GM19240 (cell line): ENCODE measurements around the gene NUP43.
"Not testable (repeated sequence)": the region's sequence is repeated elsewhere in the genome, so short reads cannot be mapped to it uniquely, and the experiment has no call there.

Source experiments
- DNase-seq: peaks from one replicate; pipeline ENCODE4 v3.0.0; 2011; ENCODE audit warnings: low spot score; ENCODE audit not compliant: insufficient read length

NUP43 gene, protein sequence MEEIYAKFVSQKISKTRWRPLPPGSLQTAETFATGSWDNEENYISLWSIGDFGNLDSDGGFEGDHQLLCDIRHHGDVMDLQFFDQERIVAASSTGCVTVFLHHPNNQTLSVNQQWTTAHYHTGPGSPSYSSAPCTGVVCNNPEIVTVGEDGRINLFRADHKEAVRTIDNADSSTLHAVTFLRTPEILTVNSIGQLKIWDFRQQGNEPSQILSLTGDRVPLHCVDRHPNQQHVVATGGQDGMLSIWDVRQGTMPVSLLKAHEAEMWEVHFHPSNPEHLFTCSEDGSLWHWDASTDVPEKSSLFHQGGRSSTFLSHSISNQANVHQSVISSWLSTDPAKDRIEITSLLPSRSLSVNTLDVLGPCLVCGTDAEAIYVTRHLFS

DNA sequence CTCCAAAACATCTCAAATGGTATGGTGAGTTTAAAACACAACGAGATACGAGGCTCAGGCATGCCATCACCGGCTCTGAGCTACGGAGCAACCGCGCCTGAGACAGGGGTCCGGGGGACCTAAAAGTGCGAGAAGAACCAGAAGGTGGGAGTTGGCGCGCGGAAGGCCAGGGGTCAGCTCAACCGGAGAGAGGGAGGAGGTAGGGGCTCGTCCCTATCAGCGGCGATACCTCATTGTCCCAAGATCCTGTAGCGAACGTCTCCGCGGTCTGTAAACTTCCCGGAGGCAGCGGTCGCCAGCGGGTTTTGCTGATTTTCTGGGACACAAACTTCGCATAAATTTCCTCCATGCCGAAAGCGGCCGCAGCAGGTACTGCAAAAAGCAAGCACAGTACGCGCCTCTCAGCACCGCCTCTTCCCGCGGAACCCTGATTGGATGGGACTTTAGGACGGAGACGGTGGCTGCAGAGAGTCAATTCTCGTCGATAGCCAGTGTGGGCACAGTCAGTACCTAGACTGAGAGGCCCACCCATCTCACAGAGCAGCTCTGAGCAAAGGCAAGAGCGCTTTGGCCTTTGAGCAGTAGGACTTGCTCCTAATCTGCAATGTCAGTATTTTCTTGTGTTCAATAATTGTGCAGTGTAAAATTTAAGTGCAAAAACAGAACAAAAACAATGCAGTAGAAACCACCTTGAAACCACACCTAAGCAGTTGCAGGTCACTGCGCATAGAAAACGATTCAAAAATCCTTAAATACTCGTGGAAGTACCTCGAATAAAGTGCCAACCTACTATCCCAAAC lies at the start of gene NUP43:
Gene NUP43 (minus strand): TSS at position 383 of the 800 bp plus-strand sequence. CDS start 34 bp downstream, at position 349.
- DNase-seq: peak; percentile 75

DNA sequence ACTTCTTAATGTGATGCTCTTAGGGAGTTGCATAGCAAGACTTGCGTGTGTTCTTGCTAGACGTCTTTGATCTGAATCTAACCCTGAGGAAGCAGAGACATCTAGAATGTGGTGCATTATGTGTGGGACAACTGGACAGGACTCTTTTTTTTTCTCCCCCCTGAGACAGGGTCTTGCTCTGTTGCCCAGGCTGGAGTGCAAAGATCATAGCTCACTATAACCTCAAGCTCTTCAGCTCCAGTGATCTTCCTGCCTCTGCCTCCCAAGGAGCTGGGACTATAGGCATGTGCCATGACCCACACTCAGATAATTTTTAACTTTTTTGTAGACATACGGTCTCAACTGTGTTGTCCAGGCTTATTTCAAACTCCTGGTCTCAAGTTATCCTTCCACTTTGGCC lies 37.2 kb upstream of the NUP43 start:
- no peak for DNase-seq

DNA sequence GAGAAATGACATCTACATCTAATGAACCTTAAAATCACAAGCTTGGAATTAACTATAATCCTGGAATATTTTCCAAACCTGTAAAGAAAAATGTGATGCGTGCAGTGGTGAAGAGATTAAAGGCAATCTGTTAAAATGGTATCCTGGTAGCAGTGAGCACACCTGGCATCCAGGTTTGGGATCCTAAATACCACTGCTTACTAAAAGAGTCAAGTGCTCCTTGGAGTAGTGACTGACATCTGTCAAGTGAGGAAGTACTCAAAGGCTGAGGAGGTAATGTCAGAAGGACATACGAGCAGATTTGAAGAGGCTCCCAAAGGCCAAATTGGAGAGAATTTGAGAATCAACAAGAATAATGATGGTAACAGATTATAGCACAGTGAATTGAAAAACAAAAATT lies 36.0 kb upstream of the NUP43 start:
- no peak for DNase-seq

DNA sequence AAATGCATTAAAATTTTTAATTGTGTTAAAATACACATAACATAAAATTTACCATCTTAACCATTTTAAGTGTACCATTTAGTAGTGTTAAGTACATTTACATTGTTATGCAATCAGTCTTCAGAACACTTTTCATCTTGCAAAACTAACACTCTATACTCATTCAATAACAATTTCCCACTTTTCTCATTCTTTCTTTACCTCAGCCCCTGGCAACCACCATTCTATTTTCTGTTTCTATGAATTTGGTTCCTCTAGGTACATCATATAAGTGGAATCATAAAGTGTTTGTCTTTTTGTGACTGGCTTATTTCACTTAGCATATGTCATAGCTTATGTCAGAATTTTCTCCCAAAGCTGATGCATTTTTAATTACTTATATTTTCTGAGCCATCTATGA lies 35.4 kb upstream of the NUP43 start:
- no peak for DNase-seq

DNA sequence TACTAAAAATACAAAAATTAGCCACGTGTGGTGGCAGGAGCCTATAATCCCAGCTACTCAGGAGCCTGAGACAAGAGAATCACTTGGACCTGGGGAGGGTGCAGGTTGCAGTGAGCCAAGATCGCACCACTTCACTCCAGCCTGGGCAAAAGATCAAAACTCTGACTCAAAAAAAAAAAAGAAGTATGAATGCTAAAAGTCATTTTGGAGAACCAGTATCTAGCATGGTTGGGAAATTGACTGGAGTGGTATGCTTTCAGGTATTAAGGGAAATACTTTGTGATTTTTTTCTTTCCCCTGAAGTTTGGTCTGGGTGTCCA lies 33.3 kb upstream of the NUP43 start:
- no peak for DNase-seq

DNA sequence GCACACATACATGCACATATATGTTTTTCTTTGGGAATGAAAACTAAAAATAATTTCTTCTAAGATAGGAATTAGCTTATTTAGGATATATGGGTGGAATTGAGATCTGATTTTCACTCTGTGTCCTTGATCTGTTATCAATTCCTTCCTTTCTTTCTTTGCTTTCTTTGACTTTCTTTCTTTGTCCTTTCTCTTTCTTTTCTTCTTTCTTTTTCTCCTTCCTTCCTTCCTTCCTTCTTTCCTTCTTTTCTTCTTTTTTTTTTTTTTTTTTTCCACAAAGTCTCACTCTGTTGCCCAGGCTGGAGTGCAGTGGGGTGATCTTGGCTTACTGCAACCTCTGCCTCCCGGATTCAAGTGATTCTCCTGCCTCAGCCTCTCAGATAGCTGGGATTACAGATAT lies 31.3 kb upstream of the NUP43 start:
- DNase-seq: no peak

DNA sequence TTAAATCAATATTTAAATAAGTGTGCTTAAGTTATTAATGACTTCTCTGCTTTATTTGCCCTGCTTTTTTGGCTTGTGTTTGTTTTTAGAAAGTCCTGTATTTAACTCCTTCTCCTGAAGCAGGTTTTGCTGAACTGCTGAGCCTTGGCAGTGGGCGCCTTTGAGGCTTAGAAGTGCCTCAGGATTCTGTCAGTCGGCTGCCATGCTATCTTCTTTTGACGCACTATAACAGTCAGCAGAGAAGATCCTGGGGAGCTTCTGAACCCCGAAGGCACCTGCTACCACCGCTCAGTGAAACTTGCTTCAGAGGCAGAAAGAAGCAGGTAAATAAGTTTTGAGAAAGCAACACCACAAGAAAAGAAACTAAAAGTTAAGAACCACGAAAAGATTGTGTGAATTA lies 25.6 kb upstream of the NUP43 start:
- DNase-seq: no peak

DNA sequence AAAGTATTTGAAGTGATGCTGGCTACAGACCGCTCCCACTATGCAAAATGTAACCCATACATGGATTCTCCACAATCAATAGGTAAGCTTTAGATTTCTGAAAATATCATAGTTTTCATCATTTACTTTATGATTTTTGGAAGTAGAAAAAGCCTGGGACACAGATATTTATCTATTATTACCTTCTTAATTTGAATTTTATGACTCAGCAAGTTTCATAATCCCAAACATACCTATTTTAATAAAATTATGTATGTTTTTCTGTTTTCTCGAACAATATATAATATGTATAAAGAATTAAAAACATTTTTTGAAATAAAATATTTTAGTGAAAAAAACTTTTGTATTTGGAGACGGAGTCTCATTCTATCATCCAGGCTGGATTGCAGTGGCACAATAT lies 24.9 kb upstream of the NUP43 start:
- DNase-seq: no peak

DNA sequence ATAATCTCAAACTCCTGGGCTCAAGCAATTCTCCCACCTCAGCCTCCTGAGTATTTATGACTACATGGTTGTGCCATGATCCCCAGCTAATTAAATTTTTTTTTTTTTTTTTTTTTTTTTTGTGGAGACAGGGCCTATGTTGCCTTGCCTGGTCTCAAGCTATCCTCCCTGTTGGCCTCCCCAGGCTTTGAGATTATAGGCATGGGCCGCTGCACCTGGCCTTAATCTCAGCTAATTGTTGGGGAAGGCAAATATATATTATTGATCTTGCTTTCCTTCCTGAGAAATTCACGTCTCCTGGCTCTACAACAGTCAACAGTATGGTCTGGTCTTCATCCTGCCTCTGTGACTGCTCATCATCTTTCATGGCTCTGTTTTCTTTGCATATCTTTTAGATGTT lies 23.3 kb upstream of the NUP43 start:
- no peak for DNase-seq

DNA sequence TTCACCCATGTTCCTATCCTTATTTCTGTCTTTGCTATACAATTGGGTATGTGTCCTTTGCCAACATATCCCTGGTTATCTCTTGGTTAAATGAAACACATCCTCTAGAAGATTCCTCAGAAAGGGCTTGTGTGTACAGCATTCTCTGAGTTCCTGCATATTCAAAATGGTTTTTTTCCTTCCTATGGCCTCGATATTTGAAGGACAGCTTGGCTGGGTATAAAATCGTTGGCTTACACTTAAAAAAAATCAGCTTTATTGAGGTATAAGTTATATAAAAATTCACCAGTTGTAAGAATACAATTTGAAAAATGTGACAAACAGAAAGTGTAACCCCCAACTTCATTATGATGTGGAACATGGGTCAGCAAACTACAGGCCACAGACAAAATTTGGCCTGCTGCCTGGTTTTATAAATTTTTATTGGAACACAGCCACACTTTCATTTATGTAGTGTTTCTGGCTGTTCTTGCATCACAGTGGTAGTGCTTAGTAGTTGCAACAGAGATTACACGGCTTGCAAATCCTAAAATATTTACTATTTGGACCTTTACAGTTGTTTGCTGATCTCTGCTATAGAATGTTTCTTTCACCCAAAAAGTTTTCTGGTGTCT lies 19.9 kb upstream of the NUP43 start:
- DNase-seq: no peak

DNA sequence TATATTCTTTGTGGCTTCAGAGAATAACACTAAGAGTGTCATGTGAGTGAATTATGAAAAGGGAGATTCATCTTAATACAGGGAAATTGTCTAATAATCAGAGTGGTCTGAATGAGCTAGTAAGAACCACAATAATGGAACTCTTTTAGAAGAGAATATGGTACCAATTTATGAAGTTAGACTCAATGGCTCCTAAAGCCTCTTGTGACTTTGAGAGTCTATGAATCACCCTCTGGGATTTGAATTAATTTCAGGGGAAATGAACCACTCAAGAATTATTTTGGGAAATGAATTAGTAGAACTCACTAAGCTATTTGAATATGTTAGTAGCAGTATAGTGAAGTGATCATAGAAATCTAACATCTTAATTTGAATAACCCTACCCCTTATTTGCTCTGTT lies 17.5 kb upstream of the NUP43 start:
- DNase-seq: no peak

DNA sequence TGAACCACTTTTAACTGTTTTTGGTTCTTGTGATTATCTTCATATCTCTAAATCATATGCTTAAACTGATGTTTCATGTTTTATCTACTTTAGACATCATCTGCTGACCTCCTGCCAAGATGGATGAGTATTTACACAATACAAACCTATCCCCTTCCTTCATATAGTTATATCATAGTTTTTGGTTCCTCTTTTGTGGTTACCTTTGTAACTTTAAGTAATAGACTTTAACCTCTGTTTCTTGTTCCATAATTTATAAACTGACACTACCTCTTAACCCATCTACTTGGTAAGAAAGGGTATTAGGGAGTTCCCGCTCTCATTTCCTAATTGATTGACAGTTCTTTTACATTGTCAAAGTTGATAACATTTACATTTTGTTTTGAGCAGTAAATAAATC lies 15.1 kb upstream of the NUP43 start:
- DNase-seq: no peak

DNA sequence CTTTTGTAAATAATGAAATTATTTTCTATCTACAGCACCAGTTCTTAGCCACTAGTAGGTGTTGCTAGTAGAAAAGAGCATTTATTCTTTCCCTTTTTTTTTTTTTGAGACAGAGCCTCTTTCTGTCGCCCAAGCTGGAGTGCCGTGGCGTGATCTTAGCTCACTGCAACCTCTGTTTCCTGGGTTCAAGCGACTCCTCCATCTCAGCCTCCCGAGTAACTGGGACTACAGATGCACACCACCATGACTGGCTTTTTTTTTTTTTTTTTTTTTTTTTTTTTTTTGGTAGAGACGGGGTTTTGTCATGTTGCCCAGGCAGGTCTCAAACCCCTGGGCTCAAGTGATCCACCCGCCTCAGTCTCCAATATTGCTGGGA lies 9.9 kb upstream of the NUP43 start:
- DNase-seq: no peak

DNA sequence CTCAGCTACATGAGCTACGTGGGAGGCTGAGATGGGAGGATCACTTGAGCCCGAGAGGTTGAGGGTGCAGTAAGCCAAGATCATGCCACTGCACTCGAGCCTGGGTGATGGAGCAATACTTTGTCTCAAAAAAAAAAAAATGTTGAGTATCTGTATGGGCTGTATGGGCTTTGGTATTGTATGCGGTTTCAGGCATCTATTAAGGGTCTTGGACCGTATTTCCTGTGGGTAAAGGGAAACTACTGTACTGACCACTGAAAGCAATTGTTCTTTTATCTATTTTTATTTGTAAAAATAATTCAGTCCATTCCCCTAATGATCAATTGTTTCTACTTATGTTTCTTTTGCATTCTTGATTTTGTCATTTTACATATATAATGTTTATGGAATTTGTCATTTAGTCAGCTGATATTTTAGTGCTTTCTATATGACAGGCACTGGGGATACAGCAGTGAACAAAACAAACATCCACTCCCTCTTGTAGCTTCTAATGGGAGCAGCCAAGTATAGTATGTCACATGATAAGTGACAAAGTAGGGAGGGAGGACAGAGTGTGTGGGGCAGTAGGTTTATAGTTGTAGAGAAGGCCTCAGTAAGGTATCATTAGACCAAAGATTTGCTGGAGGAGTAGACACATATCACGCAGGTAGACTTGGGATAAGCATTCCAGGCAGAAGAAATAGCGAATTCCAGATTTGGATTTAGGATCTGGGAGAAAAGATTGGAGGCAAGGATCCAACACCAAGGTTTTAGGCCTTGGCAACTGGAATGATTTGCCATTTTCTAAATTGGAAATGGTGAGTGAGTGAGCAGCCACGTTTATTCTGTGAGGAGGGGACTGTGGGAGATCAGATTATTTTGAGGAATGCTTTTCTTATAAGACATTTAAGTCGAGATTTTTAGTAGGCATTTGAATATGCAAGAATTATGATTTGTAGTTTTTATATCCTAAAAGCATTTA lies 9.3 kb upstream of the NUP43 start:
- DNase-seq: no peak

DNA sequence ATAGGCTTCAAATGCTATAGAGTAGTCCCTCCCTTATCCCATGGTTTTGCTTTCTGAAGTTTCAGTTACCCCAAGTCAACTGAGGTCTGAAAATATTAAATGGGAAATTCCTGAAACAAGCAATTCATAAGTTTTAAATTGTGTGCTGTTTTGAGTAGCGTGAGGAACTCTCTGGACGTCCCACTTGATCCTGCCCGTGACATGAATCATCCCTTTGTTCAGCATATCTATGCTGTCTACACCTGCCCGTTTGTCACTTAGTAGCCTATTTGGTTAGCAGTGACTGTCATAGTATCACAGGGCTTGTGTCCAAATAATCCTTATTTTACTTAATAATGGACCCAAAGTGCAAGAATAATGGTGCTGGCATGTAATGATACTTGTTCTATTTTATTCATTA lies 8.2 kb upstream of the NUP43 start:
- DNase-seq: no peak

DNA sequence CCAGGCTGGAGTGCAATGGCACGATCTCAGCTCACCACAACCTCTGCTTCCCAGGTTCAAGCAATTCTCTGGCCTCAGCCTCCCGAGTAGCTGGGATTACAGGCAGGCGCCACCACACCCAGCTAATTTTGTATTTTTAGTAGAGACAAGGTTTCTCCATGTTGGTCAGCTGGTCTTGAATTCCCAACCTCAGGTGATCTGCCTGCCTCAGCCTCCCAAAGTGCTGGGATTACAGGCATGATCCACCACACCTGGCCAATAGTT lies 7.0 kb upstream of the NUP43 start:
- DNase-seq: not testable (repeated sequence)

DNA sequence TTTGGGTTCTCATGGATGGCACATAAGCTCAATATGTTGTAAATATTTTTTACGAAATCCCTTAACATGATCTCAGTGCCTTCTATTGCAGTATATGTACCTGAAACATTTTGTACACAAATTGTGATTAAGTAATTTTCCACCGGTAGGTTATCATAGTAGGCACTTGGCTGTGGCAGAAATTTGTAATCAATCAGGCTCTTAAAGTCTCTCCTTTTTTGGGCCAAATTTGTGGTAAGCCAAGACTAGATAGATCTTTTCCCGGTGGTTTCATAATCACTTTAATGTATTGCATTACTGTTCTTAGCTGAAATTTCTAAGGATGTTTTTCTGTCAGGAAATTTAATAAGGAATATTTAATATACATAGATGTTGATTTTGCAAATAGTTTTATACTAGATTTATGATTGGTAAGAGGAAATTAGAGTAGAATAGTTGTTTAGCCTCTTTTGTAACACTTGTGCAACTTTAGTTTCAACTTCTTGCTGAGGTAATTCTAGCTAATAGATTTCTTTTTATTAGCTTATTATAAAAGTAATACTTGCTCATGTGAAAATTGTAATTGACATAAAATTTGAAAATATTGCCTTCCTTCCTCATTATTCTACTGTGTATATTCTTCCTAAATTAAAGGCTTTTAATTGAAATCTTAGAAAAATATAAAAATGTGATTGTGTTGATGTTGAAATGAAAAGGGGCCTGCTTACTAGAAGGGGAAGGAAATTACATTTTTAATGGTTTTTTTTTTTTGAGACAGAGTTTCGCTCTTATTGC lies 6.5 kb upstream of the NUP43 start:
- DNase-seq: no peak

DNA sequence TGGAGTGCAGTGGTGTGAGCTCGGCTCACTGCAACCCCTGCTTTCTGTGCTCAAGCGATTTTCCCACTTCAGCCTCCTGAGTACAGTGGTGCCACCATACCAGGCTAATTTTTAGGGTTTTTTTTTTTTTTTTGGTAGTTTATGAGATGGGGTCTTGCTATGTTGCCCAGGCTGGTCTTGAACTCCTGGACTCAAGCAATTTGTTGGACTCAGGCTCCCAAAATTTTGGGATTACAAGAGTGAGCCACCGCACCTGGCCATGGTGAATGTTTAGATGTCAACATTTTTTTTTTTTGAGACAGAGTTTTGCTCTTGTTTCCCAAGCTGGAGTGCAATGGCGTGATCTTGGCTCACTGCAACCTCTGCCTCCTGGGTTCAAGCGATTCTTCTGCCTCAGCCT lies 5.6 kb upstream of the NUP43 start:
- not testable (repeated sequence) for DNase-seq

DNA sequence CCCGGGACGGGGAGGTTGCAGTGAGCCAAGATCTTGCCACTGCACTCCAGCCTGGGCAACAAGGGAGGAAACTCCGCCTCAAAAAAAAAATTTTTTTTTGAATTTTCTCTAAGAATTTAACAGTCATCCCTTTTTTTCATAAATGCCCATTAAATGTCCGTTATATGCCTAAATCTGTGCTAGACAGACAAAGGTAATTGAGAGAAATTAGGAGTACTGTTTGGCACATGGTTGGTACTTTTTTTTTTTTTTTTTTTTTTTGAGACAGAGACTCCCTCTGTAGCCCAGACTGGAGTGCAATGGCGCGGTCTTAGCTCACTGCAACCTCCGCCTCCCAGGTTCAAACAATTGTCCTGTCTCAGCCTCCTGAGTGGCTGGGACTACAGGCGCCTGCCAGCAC lies 4.9 kb upstream of the NUP43 start:
- no peak for DNase-seq

DNA sequence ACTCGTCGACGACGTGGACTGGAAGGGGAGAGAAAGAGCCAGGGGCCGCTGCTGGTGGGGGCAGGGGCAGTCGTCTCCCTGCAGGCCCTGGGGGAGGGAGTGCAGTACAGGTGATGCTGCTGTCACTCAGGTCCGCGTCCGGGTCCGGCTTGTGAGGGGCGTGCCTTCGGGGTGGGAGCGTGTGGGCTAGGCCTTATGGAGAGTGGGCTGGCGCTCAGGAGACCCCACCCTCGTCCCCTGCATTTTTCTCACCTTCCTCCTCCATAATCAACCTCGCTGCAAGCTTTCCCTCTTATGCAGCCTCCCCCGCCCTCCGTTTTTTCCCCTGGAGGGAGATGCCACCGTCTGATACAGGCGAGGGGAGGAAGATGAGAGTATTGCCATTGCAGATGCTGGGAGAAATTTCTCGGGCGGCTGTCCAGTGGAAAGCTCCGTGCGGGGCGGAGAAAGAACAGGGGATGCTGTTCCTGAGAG lies 3.8 kb upstream of the NUP43 start:
- peak; percentile 6 for DNase-seq

DNA sequence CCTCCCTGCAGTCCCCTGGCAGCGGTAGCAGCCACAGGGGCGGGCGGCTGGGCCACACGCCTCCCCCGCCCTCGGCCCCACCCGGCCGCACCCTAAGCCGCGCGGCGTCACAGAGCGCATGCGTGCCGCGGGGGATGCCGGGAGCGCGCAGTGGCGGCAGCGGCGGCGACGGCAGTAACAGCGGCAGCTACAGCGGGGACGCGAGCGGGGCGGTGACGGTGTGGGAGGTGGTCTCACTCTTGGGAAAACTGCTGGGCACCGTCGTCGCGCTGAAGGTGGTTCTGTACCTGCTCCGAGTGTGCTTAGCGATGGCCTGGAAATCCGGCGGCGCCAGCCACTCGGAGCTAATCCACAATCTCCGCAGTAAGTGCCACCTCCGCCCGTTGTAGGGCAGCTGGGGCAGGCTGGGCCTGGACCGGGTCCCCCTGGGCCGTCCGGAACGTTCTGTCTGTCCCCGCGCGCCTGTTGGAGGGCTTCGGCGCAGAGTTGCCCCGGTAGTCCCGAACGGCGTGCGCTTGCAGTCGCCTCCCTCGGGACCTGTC lies 3.3 kb upstream of the NUP43 start, which contains the start of gene PCMT1:
Gene PCMT1 (plus strand): TSS at position 148 of the 542 bp plus-strand sequence. CDS start 161 bp downstream, at position 309.
- peak; percentile 50 for DNase-seq
